GM19351 (cell line): ENCODE measurements around the gene CA6.
"Not testable (repeated sequence)": the region's sequence is repeated elsewhere in the genome, so short reads cannot be mapped to it uniquely, and the experiment has no call there.

ENCODE experiments used
- ATAC-seq: cut with Tn5 transposase; IDR thresholded peaks from one replicate; pipeline ENCODE4 v1.9.1; 2021; ENCODE audit warnings: mild to moderate bottlenecking, moderate library complexity; ENCODE audit not compliant: unreplicated experiment

The CA6 gene

GRCh38 chr1:8926707-8927694 lies 18.7 kb upstream of the CA6 start:
- ATAC-seq: no peak

- no peak for ATAC-seq
Measured at GRCh38 chr1:8930116-8930515, 15.6 kb upstream of the CA6 start.

GRCh38 chr1:8937051-8937450 lies 8.6 kb upstream of the CA6 start:
- not testable (repeated sequence) for ATAC-seq

GRCh38 chr1:8937701-8938100 lies 8.0 kb upstream of the CA6 start:
- no peak for ATAC-seq

GRCh38 chr1:8938232-8938999 lies 7.3 kb upstream of the CA6 start:
- ATAC-seq: no peak

- no peak for ATAC-seq
Measured at GRCh38 chr1:8939000-8939265, 6.7 kb upstream of the CA6 start.

GRCh38 chr1:8939362-8939995 lies 6.2 kb upstream of the CA6 start:
- ATAC-seq: no peak

- ATAC-seq: no peak
Measured at GRCh38 chr1:8941906-8942305, 3.8 kb upstream of the CA6 start.

GRCh38 chr1:8943498-8944405 lies 1.9 kb upstream of the CA6 start:
- no peak for ATAC-seq

- no peak for ATAC-seq
Measured at GRCh38 chr1:8947127-8947691, 1.5 kb downstream of the CA6 start.

GRCh38 chr1:8950309-8950708 lies 4.6 kb downstream of the CA6 start:
- no peak for ATAC-seq

GRCh38 chr1:8951231-8951630 lies 5.6 kb downstream of the CA6 start:
- ATAC-seq: no peak

- ATAC-seq: no peak
Measured at GRCh38 chr1:8955406-8955805, 9.7 kb downstream of the CA6 start.

GRCh38 chr1:8956461-8957349 lies 11.0 kb downstream of the CA6 start:
- no peak for ATAC-seq

GRCh38 chr1:8962812-8963530 lies 17.3 kb downstream of the CA6 start:
- no peak for ATAC-seq

GRCh38 chr1:8963963-8964362 lies 18.3 kb downstream of the CA6 start:
- no peak for ATAC-seq

GRCh38 chr1:8965121-8965820 lies 19.6 kb downstream of the CA6 start:
- ATAC-seq: no peak

GRCh38 chr1:8966606-8967005 lies 20.9 kb downstream of the CA6 start:
- ATAC-seq: no peak
